CD14-positive monocyte (primary cell): ENCODE measurements around the gene ZCCHC2. TPM values are rescaled to one million over a fixed set of nuclear protein-coding genes. Genes with fewer than 3 reads are reported as not detected.

Experiments used
- DNase-seq, 3 donors: peaks; one replicate each; pipeline ENCODE4 v3.0.0-alpha.2; 2011 to 2022
- H2AFZ ChIP-seq: 2 replicates; pipeline ENCODE4 v1.6.0; 2012; ENCODE audit warnings: mild to moderate bottlenecking, low read depth, low read length, inconsistent platforms; ENCODE audit not compliant: insufficient read depth, poor library complexity, severe bottlenecking
- H3K27ac ChIP-seq, 2 donors: 1 replicate in 1 of 2; 2 replicates in 1 of 2; pipeline ENCODE4 v1.5.1; 2012 to 2013; ENCODE audit warnings: low read length in 2 of 2, control low read depth in 1 of 2, inconsistent platforms in 1 of 2, low read depth in 1 of 2, mild to moderate bottlenecking in 1 of 2
- H3K27me3 ChIP-seq, 2 donors: one replicate each; pipeline versions ENCODE4 v1.6.0 to v1.6.1; 2011 to 2013; ENCODE audit warnings: low read length in 2 of 2; ENCODE audit not compliant: control insufficient read depth in 2 of 2, insufficient read depth in 2 of 2
- H3K36me3 ChIP-seq, 2 donors: replicated peaks in 1 of 2; 1 replicate in 1 of 2; 2 replicates in 1 of 2; pipeline versions ENCODE4 v1.5.1 to v1.6.1; 2012 to 2013; ENCODE audit warnings: low read length in 2 of 2, control low read depth in 1 of 2, inconsistent platforms in 1 of 2, mild to moderate bottlenecking in 1 of 2; ENCODE audit not compliant: insufficient read depth in 2 of 2, control insufficient read depth in 1 of 2
- H3K4me1 ChIP-seq, 2 donors: 1 replicate in 1 of 2; 2 replicates in 1 of 2; pipeline versions ENCODE4 v1.5.1 to v1.6.1; 2012 to 2013; ENCODE audit warnings: low read length in 2 of 2, control low read depth in 1 of 2, inconsistent platforms in 1 of 2, mild to moderate bottlenecking in 1 of 2, moderate library complexity in 1 of 2; ENCODE audit not compliant: insufficient read depth in 2 of 2, control insufficient read depth in 1 of 2
- H3K4me2 ChIP-seq: replicated peaks from 2 replicates; pipeline ENCODE3; 2012; ENCODE audit warnings: low read length, moderate library complexity, mild to moderate bottlenecking; ENCODE audit not compliant: poor library complexity, severe bottlenecking; ENCODE audit errors: extremely low read depth
- H3K4me3 ChIP-seq, 3 experiments: fragments of 200-600 bp in 1 of 3; sonication (generic) in 1 of 3; replicated peaks in 1 of 3; 1 replicate in 2 of 3; 2 replicates in 1 of 3; pipeline ENCODE4 v1.5.1; 2011 to 2013; ENCODE audit warnings: low read length in 3 of 3, mild to moderate bottlenecking in 3 of 3, control low read depth in 2 of 3, low read depth in 2 of 3, inconsistent platforms in 1 of 3, moderate library complexity in 1 of 3
- H3K79me2 ChIP-seq: 2 replicates; pipeline ENCODE4 v1.6.0; 2012; ENCODE audit warnings: mild to moderate bottlenecking, control low read depth, inconsistent platforms, low read length, moderate library complexity; ENCODE audit not compliant: insufficient read depth
- H3K9ac ChIP-seq: 2 replicates; pipeline ENCODE4 v1.6.0; 2017; ENCODE audit warnings: low read length, mild to moderate bottlenecking; ENCODE audit not compliant: insufficient read depth, poor library complexity, severe bottlenecking
- H3K9me3 ChIP-seq, 2 donors: replicated peaks in 1 of 2; 1 replicate in 1 of 2; 2 replicates in 1 of 2; pipeline versions ENCODE4 v1.5.1 to v1.6.1; 2012 to 2013; ENCODE audit warnings: low read length in 2 of 2, control low read depth in 1 of 2; ENCODE audit not compliant: control insufficient read depth in 1 of 2, insufficient read depth in 1 of 2
- H4K20me1 ChIP-seq: 2 replicates; pipeline ENCODE4 v1.6.0; 2012; ENCODE audit warnings: mild to moderate bottlenecking, low read length, control low read depth, moderate library complexity; ENCODE audit not compliant: insufficient read depth
- H3K27ac Mint-ChIP-seq, 7 donors: one replicate each; pipeline ENCODE4 v1.8.0; 2020; ENCODE audit warnings: mild to moderate bottlenecking in 7 of 7, mixed read lengths in 7 of 7, moderate library complexity in 6 of 7, inconsistent platforms in 2 of 7
- H3K27me3 Mint-ChIP-seq, 3 donors: one replicate each; pipeline ENCODE4 v1.8.0; 2021 to 2022; ENCODE audit warnings: low read depth in 3 of 3, mild to moderate bottlenecking in 3 of 3, mixed read lengths in 3 of 3, moderate library complexity in 3 of 3, inconsistent platforms in 1 of 3
- H3K36me3 Mint-ChIP-seq, 2 donors: one replicate each; pipeline ENCODE4 v1.8.0; 2020; ENCODE audit warnings: mixed read lengths in 2 of 2, inconsistent platforms in 1 of 2, mild to moderate bottlenecking in 1 of 2
- H3K4me1 Mint-ChIP-seq: one replicate; pipeline ENCODE4 v1.8.0; 2020; ENCODE audit warnings: mild to moderate bottlenecking, mixed read lengths
- H3K4me3 Mint-ChIP-seq, 2 donors: one replicate each; pipeline ENCODE4 v1.8.0; 2020; ENCODE audit warnings: mild to moderate bottlenecking in 2 of 2, mixed read lengths in 2 of 2, moderate library complexity in 1 of 2
- H3K9me3 Mint-ChIP-seq, 7 donors: one replicate each; pipeline ENCODE4 v1.8.0; 2020 to 2022; ENCODE audit warnings: mixed read lengths in 7 of 7, mild to moderate bottlenecking in 6 of 7, moderate library complexity in 6 of 7, inconsistent platforms in 2 of 7
- CTCF ChIP-seq: fragments of 200-600 bp; IDR thresholded peaks from one replicate; pipeline ENCODE4 v1.8.0; 2022; ENCODE audit warnings: antibody characterized with exemption, mild to moderate bottlenecking
- WGBS: methylation state at CpG from one replicate; pipeline ENCODE4 v1.1.5; 2013; ENCODE audit warnings: missing lambda C conversion rate; ENCODE audit not compliant: insufficient coverage; 5-methylcytosine and 5-hydroxymethylcytosine counted together
- intact Hi-C, 2 donors: fragments of 100-400 bp; cut with micrococcal nuclease; formaldehyde crosslinking; loops; one replicate each; pipeline versions ENCODE4 v1.15.0 to v1.15.1; 2023
- polyA plus RNA-seq, 3 donors: library from polyadenylated mRNA; depleted of rRNA in 1 of 3; unstranded in 2 of 3; stranded (reverse) in 1 of 3; fragments of 300-500 nt in 2 of 3; fragments of >200 nt in 1 of 3; fragmentation: Illumina TruSeq in 2 of 3; gene quantifications; 1 replicate in 2 of 3; 2 replicates in 1 of 3; pipeline ENCODE4 v1.2.3, GENCODE V29; 2012 to 2021

ZCCHC2 gene
- polyA plus RNA-seq, 3 donors, result 0.59 to 24.9 (median 0.71) TPM

GRCh38 chr18:62566199-62566598 is 43.4 kb downstream of the ZCCHC2 start:
- no peak overlapping the region for H3K4me2 ChIP-seq
- H3K9me3 Mint-ChIP-seq, result peaks cover 0 to 3% (median 0%) of the 10 kb centered on the region in 7 donors
- H3K36me3 ChIP-seq, result peaks cover 73 to 96% of the 10 kb centered on the region in 2 donors
- H3K4me1 Mint-ChIP-seq, result peaks cover 3% of the 10 kb centered on the region
- H4K20me1 ChIP-seq, result no peaks in the 10 kb centered on the region
- no peaks in the 10 kb centered on the region for H3K27me3 ChIP-seq
- H2AFZ ChIP-seq, result no peak overlapping the region
- intact Hi-C loops, result no loop called here
- peak; percentile 50 for TF ChIP-seq CTCF
- no peaks in the 10 kb centered on the region for H3K4me1 ChIP-seq
- H3K4me3 ChIP-seq, result no peak overlapping the region
- no peaks in the 10 kb centered on the region for H3K27me3 Mint-ChIP-seq
- peaks cover 72 to 85% of the 10 kb centered on the region in 2 donors for H3K36me3 Mint-ChIP-seq
- no peak overlapping the region for H3K27ac ChIP-seq
- H3K9me3 ChIP-seq, result no peaks in the 10 kb centered on the region
- no peak overlapping the region for H3K4me3 Mint-ChIP-seq
- peak overlapping the region in 1 of 7 donors; percentile 20 for H3K27ac Mint-ChIP-seq
- H3K79me2 ChIP-seq, result no peaks in the 10 kb centered on the region
- WGBS, result 17% methylated on average over 1 of the region's 5 CpGs
- H3K9ac ChIP-seq, result no peak overlapping the region
- peak; percentile 38 to 53 (median 48) for DNase-seq

GRCh38 chr18:62566818-62567217 is 44.0 kb downstream of the ZCCHC2 start:
- no peak for DNase-seq
- no peaks in the 10 kb centered on the region for H3K79me2 ChIP-seq
- no peak overlapping the region for H3K4me3 ChIP-seq
- no peak overlapping the region for H2AFZ ChIP-seq
- no peak overlapping the region for H3K9ac ChIP-seq
- H3K27ac ChIP-seq, result no peak overlapping the region
- no peak overlapping the region for H3K27ac Mint-ChIP-seq
- H3K4me1 ChIP-seq, result no peaks in the 10 kb centered on the region
- H4K20me1 ChIP-seq, result no peaks in the 10 kb centered on the region
- no peaks in the 10 kb centered on the region for H3K27me3 ChIP-seq
- peaks cover 3% of the 10 kb centered on the region for H3K4me1 Mint-ChIP-seq
- no peak overlapping the region for H3K4me2 ChIP-seq
- no CpG with 5 or more reads among the region's 4 CpGs for WGBS
- H3K36me3 ChIP-seq, result peaks cover 73 to 96% of the 10 kb centered on the region in 2 donors
- no peak for TF ChIP-seq CTCF
- no peaks in the 10 kb centered on the region for H3K27me3 Mint-ChIP-seq
- intact Hi-C loops, result no loop called here
- H3K9me3 Mint-ChIP-seq, result peaks cover 0 to 3% (median 0%) of the 10 kb centered on the region in 7 donors
- H3K9me3 ChIP-seq, result no peaks in the 10 kb centered on the region
- peaks cover 72 to 85% of the 10 kb centered on the region in 2 donors for H3K36me3 Mint-ChIP-seq
- no peak overlapping the region for H3K4me3 Mint-ChIP-seq
